ENCODE measurements around the gene CD207.
A peak's percentile ranks its signal among the peaks of the same experiment; 100 is the strongest.
"Not testable (repeated sequence)": the region's sequence is repeated elsewhere in the genome, so short reads cannot be mapped to it uniquely, and the experiment has no call there.

CD207 gene

GRCh38 chr2:70828914-70829824 is 6.4 kb downstream of the CD207 start:
- peak; percentile 70 for DNase-seq (ENCODE audit: low spot score)

- no peak for DNase-seq (ENCODE audit: low spot score)
These were observed 7.5 kb downstream of the CD207 start for GRCh38 chr2:70828115-70828514.

GRCh38 chr2:70827388-70827787 is 8.2 kb downstream of the CD207 start:
- DNase-seq (ENCODE audit: low spot score): no peak

- peak; percentile 25 for DNase-seq (ENCODE audit: low spot score)
These were observed 8.8 kb downstream of the CD207 start for GRCh38 chr2:70826696-70827350.

GRCh38 chr2:70823249-70823648 is 12.4 kb downstream of the CD207 start:
- DNase-seq (ENCODE audit: low spot score): no peak

- no peak for DNase-seq (ENCODE audit: low spot score)
These were observed 12.8 kb downstream of the CD207 start for GRCh38 chr2:70822843-70823242.

- DNase-seq (ENCODE audit: low spot score): no peak
These were observed 15.1 kb downstream of the CD207 start, which contains the start of gene CLEC4F for GRCh38 chr2:70820499-70820898. CLEC4F (minus strand) TSS chr2:70820599; CDS start chr2:70820523, 76 bp downstream.

- DNase-seq (ENCODE audit: low spot score): no peak
These were observed 18.2 kb downstream of the CD207 start for GRCh38 chr2:70817284-70817954.

- no peak for DNase-seq (ENCODE audit: low spot score)
These were observed 18.9 kb downstream of the CD207 start for GRCh38 chr2:70816726-70817125.

GRCh38 chr2:70808983-70809958 is 26.3 kb downstream of the CD207 start:
- DNase-seq (ENCODE audit: low spot score): no peak

GRCh38 chr2:70807828-70808118 is 27.8 kb downstream of the CD207 start:
- no peak for DNase-seq (ENCODE audit: low spot score)

- DNase-seq (ENCODE audit: low spot score): no peak
These were observed 28.4 kb downstream of the CD207 start for GRCh38 chr2:70807102-70807827.

- no peak for DNase-seq (ENCODE audit: low spot score)
These were observed 29.0 kb downstream of the CD207 start for GRCh38 chr2:70806620-70807019.

GRCh38 chr2:70806013-70806412 is 29.6 kb downstream of the CD207 start:
- DNase-seq (ENCODE audit: low spot score): no peak

- DNase-seq (ENCODE audit: low spot score): no peak
These were observed 33.9 kb downstream of the CD207 start for GRCh38 chr2:70801607-70802263.

GRCh38 chr2:70799706-70800105 is 35.9 kb downstream of the CD207 start:
- DNase-seq (ENCODE audit: low spot score): no peak

GRCh38 chr2:70797996-70798395 is 37.6 kb downstream of the CD207 start:
- not testable (repeated sequence) for DNase-seq (ENCODE audit: low spot score)

GRCh38 chr2:70797506-70797905 is 38.1 kb downstream of the CD207 start:
- no peak for DNase-seq (ENCODE audit: low spot score)

- no peak for DNase-seq (ENCODE audit: low spot score)
These were observed 39.4 kb downstream of the CD207 start for GRCh38 chr2:70796262-70796661.

Measured in AG08395 (cell line).